ENCODE measurements around the gene KRT79.

GRCh38 chr12:52772188-52772587 lies 61.9 kb downstream of the KRT79 start:
- no peak for TF ChIP-seq POLR2A (IDR thresholded peaks at IDR 0.05)
- TF ChIP-seq, protein P1, sequence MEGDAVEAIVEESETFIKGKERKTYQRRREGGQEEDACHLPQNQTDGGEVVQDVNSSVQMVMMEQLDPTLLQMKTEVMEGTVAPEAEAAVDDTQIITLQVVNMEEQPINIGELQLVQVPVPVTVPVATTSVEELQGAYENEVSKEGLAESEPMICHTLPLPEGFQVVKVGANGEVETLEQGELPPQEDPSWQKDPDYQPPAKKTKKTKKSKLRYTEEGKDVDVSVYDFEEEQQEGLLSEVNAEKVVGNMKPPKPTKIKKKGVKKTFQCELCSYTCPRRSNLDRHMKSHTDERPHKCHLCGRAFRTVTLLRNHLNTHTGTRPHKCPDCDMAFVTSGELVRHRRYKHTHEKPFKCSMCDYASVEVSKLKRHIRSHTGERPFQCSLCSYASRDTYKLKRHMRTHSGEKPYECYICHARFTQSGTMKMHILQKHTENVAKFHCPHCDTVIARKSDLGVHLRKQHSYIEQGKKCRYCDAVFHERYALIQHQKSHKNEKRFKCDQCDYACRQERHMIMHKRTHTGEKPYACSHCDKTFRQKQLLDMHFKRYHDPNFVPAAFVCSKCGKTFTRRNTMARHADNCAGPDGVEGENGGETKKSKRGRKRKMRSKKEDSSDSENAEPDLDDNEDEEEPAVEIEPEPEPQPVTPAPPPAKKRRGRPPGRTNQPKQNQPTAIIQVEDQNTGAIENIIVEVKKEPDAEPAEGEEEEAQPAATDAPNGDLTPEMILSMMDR (IDR thresholded peaks at IDR 0.05) = no peak
